GM12878 (cell line): ENCODE results near the gene VTN. TPM values are rescaled to one million over a fixed set of nuclear protein-coding genes. Genes with fewer than 3 reads are reported as not detected.
A peak's percentile ranks its signal among the peaks of the same experiment; 100 is the strongest.

Source experiments
- CBFB ChIP-seq: IDR thresholded peaks from 2 replicates; pipeline ENCODE4 v1.6.1; 2016; ENCODE audit warnings: antibody characterized with exemption, low read depth
- CHD4 ChIP-seq: fragments of 200-600 bp; sonication (generic); IDR thresholded peaks from 2 replicates; pipeline ENCODE4 v1.6.1; 2016; ENCODE audit warnings: mild to moderate bottlenecking
- DPF2 ChIP-seq: fragments of 450-650 bp; IDR thresholded peaks from 2 replicates; pipeline ENCODE4 v1.6.1; 2017; ENCODE audit warnings: mild to moderate bottlenecking
- FOXM1 ChIP-seq: IDR thresholded peaks from 2 replicates; pipeline ENCODE4 v1.6.1; 2012; ENCODE audit warnings: low read depth, mild to moderate bottlenecking, inconsistent platforms, low read length, moderate library complexity
- HDAC2 ChIP-seq: fragments of 200-600 bp; sonication (generic); IDR thresholded peaks from 2 replicates; pipeline ENCODE4 v1.6.1; 2017
- LARP7 ChIP-seq: fragments of 450-650 bp; IDR thresholded peaks from 2 replicates; pipeline ENCODE4 v1.6.1; 2017; ENCODE audit warnings: mild to moderate bottlenecking
- NBN ChIP-seq: fragments of 450-650 bp; IDR thresholded peaks from 2 replicates; pipeline ENCODE4 v1.6.1; 2016
- PRDM15 ChIP-seq: fragments of 450-650 bp; formaldehyde crosslinking; IDR thresholded peaks from 2 replicates; pipeline ENCODE4 v1.4.0; 2020; ENCODE audit warnings: mild to moderate bottlenecking, moderate library complexity
- RAD21 ChIP-seq: IDR thresholded peaks from 2 replicates; pipeline ENCODE4 v1.6.1; 2011; ENCODE audit warnings: mild to moderate bottlenecking, low read depth, low read length, moderate library complexity; ENCODE audit not compliant: insufficient read depth
- RUNX3 ChIP-seq: IDR thresholded peaks from 2 replicates; pipeline ENCODE4 v1.6.1; 2012; ENCODE audit warnings: low read length, inconsistent platforms
- SIX5 ChIP-seq: IDR thresholded peaks from 2 replicates; pipeline ENCODE4 v1.6.1; 2011; ENCODE audit warnings: mild to moderate bottlenecking, low read depth, low read length, moderate library complexity; ENCODE audit not compliant: severe bottlenecking
- SMAD1 ChIP-seq: fragments of 450-650 bp; IDR thresholded peaks from 2 replicates; pipeline ENCODE4 v1.6.1; 2018; ENCODE audit warnings: mild to moderate bottlenecking, low read depth; ENCODE audit not compliant: partially characterized antibody
- SMAD5 ChIP-seq: IDR thresholded peaks from 2 replicates; pipeline ENCODE4 v1.6.1; 2016; ENCODE audit warnings: antibody characterized with exemption, low read depth
- ZNF207 ChIP-seq: fragments of 450-650 bp; IDR thresholded peaks from 2 replicates; pipeline ENCODE4 v1.6.1; 2014; ENCODE audit warnings: antibody characterized with exemption, mild to moderate bottlenecking, borderline replicate concordance
- ZNF24 ChIP-seq: fragments of 450-650 bp; IDR thresholded peaks from 2 replicates; pipeline ENCODE4 v1.6.1; 2017; ENCODE audit warnings: antibody characterized with exemption, mild to moderate bottlenecking
- ZZZ3 ChIP-seq: IDR thresholded peaks from 2 replicates; pipeline ENCODE4 v1.6.1; 2011; ENCODE audit warnings: low read depth; ENCODE audit not compliant: control insufficient read depth, insufficient read length
- polyA plus RNA-seq, 11 experiments: library from polyadenylated mRNA; depleted of rRNA in 4 of 11; unstranded in 6 of 11; stranded (reverse) in 5 of 11; fragments of >200 nt; fragmentation: Nextera tagmentation in 4 of 11; fragmentation: Illumina TruSeq in 1 of 11; extraction: Ambion mirVana in 4 of 11; extraction: Trizol in 1 of 11; gene quantifications; 1 replicate in 1 of 11; 2 replicates in 10 of 11; pipeline versions ENCODE4 v1.2.1 to v1.2.3, GENCODE V29; 2011 to 2016; ENCODE audit warnings: inconsistent platforms in 2 of 11, missing spikeins in 2 of 11, low read depth in 1 of 11
- total RNA-seq, 4 experiments: library from RNA; depleted of rRNA in 3 of 4; stranded (reverse); fragments of >200 nt in 3 of 4; fragmentation: Illumina TruSeq in 1 of 4; extraction: Trizol in 1 of 4; gene quantifications; 2 replicates each; pipeline versions ENCODE4 v1.2.1 to v1.2.3, GENCODE V29; 2013 to 2021
- TF ChIP-seq, protein P1 (sequence below): IDR thresholded peaks from 2 replicates; pipeline ENCODE4 v1.6.1; 2011; ENCODE audit warnings: borderline replicate concordance, low read depth, mild to moderate bottlenecking, moderate library complexity, low read length; ENCODE audit not compliant: insufficient read depth, poor library complexity, severe bottlenecking
- TF ChIP-seq, protein P2 (sequence below): IDR thresholded peaks from 2 replicates; pipeline ENCODE4 v1.6.1; 2011; ENCODE audit warnings: mild to moderate bottlenecking, low read depth, low read length, moderate library complexity; ENCODE audit not compliant: insufficient replicate concordance
- TF ChIP-seq, protein P3 (sequence below): IDR thresholded peaks from 2 replicates; pipeline ENCODE4 v1.6.1; 2011; ENCODE audit warnings: borderline replicate concordance, low read depth, mild to moderate bottlenecking, moderate library complexity, mixed read lengths, low read length; ENCODE audit not compliant: insufficient read depth; ENCODE audit errors: extremely low read length
- TF ChIP-seq, protein P4 (sequence below): fragments of 450-650 bp; formaldehyde crosslinking; IDR thresholded peaks from 2 replicates; pipeline ENCODE4 v1.4.0; 2022; ENCODE audit warnings: mild to moderate bottlenecking, moderate library complexity

Gene VTN
- total and polyA plus RNA-seq, 10 of the 15 experiments (the other 5 are each of a cell fraction or from before 2014, with no cell fraction given): 0.04 to 1.3 (median 0.13) TPM; not detected in 5

DNA sequence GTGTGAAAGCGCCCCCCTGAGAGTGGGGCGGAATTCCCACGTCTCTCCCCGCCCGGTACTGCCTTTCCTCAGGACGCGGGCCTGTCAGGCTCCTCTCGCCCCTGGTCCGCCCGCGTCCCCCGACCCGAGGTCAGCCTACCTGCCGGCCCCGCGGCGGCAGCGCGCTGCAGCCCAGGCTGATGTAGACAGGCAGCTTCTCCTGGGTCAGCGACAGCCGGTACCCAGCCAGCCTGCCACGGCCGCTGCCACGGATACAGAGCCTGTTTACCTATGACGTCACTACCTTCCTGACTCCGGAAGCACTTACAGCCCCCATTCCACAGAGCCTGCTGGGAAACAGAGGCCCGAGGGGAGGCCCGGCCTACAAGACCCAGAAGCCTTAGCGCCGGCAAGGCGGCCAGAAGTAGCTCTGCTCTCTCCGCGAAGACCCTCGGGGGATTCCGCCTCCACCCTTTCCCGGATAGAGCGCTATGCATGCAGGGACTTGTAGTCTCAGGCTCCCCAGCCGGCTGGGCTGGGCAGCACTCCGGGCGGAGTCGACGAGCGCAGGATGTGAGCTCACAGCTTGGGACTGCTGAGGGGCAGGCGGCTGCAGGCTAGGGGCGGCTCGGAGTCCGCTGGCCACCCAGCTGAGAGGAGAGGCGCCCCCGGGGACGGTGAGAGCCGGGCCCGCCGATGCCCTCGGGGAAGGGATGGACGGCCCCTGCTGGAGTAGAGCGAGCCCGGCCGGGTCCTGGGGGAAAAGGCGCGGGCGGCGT lies 34.7 kb downstream of the VTN start, which contains the start of the genes IFT20 and TNFAIP1 (continued):
- peak; percentile 58; the same call in 1 of the 2 replicates for TF ChIP-seq SMAD5
- no peak for TF ChIP-seq RAD21
- TF ChIP-seq, protein P1, sequence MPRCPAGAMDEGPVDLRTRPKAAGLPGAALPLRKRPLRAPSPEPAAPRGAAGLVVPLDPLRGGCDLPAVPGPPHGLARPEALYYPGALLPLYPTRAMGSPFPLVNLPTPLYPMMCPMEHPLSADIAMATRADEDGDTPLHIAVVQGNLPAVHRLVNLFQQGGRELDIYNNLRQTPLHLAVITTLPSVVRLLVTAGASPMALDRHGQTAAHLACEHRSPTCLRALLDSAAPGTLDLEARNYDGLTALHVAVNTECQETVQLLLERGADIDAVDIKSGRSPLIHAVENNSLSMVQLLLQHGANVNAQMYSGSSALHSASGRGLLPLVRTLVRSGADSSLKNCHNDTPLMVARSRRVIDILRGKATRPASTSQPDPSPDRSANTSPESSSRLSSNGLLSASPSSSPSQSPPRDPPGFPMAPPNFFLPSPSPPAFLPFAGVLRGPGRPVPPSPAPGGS: no peak
- TF ChIP-seq CBFB: no peak
- no peak; the same call in 1 of the 2 replicates for TF ChIP-seq ZNF207
- TF ChIP-seq FOXM1: no peak
- no peak for TF ChIP-seq SMAD1
- no peak for TF ChIP-seq HDAC2
- TF ChIP-seq RUNX3: peak; percentile 32; the same call in 1 of the 2 replicates
- TF ChIP-seq, protein P2, sequence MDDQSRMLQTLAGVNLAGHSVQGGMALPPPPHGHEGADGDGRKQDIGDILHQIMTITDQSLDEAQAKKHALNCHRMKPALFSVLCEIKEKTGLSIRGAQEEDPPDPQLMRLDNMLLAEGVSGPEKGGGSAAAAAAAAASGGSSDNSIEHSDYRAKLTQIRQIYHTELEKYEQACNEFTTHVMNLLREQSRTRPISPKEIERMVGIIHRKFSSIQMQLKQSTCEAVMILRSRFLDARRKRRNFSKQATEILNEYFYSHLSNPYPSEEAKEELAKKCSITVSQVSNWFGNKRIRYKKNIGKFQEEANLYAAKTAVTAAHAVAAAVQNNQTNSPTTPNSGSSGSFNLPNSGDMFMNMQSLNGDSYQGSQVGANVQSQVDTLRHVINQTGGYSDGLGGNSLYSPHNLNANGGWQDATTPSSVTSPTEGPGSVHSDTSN: peak; percentile 39
- no peak for TF ChIP-seq LARP7
- no peak for TF ChIP-seq CHD4
- no peak; the same call in 1 of the 2 replicates for TF ChIP-seq DPF2
- peak; percentile 100 for TF ChIP-seq NBN
- TF ChIP-seq, protein P3, sequence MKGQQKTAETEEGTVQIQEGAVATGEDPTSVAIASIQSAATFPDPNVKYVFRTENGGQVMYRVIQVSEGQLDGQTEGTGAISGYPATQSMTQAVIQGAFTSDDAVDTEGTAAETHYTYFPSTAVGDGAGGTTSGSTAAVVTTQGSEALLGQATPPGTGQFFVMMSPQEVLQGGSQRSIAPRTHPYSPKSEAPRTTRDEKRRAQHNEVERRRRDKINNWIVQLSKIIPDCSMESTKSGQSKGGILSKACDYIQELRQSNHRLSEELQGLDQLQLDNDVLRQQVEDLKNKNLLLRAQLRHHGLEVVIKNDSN: no peak
- TF ChIP-seq, protein P4, sequence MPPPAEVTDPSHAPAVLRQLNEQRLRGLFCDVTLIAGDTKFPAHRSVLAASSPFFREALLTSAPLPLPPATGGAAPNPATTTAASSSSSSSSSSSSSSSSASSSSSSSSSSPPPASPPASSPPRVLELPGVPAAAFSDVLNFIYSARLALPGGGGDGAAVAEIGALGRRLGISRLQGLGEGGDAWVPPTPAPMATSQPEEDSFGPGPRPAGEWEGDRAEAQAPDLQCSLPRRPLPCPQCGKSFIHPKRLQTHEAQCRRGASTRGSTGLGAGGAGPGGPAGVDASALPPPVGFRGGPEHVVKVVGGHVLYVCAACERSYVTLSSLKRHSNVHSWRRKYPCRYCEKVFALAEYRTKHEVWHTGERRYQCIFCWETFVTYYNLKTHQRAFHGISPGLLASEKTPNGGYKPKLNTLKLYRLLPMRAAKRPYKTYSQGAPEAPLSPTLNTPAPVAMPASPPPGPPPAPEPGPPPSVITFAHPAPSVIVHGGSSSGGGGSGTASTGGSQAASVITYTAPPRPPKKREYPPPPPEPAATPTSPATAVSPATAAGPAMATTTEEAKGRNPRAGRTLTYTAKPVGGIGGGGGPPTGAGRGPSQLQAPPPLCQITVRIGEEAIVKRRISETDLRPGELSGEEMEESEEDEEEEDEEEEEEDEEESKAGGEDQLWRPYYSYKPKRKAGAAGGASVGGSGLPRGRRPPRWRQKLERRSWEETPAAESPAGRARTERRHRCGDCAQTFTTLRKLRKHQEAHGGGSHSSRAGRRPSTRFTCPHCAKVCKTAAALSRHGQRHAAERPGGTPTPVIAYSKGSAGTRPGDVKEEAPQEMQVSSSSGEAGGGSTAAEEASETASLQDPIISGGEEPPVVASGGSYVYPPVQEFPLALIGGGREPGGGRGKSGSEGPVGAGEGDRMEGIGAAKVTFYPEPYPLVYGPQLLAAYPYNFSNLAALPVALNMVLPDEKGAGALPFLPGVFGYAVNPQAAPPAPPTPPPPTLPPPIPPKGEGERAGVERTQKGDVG (CRISPR knock-in tag): peak; percentile 90
- no peak for TF ChIP-seq ZZZ3
- no peak for TF ChIP-seq ZNF24
- TF ChIP-seq PRDM15 (CRISPR knock-in tag): peak; percentile 90
- TF ChIP-seq SIX5: peak; percentile 97
